PC-3 (cell line): ENCODE data around the gene KEAP1.

Experiments
- EZH2 ChIP-seq: fragments of 300-600 bp; sonication (generic); IDR thresholded peaks from one replicate; pipeline ENCODE4 v1.6.1; 2017; ENCODE audit warnings: antibody characterized with exemption, mild to moderate bottlenecking, low read length; ENCODE audit not compliant: unreplicated experiment
- EZH2phosphoT487 ChIP-seq: fragments of 300-600 bp; sonication (generic); IDR thresholded peaks from 2 replicates; pipeline ENCODE4 v1.6.1; 2018; ENCODE audit warnings: mild to moderate bottlenecking, antibody characterized with exemption, low read length, borderline replicate concordance
- TF ChIP-seq, protein P1 (sequence below): fragments of 300-600 bp; sonication (generic); conservative IDR thresholded peaks from 2 replicates; pipeline ENCODE4 v1.5.1; 2017; ENCODE audit warnings: antibody characterized with exemption, low read depth, mild to moderate bottlenecking, low read length

- TF ChIP-seq EZH2 = no peak
- TF ChIP-seq, protein P1, sequence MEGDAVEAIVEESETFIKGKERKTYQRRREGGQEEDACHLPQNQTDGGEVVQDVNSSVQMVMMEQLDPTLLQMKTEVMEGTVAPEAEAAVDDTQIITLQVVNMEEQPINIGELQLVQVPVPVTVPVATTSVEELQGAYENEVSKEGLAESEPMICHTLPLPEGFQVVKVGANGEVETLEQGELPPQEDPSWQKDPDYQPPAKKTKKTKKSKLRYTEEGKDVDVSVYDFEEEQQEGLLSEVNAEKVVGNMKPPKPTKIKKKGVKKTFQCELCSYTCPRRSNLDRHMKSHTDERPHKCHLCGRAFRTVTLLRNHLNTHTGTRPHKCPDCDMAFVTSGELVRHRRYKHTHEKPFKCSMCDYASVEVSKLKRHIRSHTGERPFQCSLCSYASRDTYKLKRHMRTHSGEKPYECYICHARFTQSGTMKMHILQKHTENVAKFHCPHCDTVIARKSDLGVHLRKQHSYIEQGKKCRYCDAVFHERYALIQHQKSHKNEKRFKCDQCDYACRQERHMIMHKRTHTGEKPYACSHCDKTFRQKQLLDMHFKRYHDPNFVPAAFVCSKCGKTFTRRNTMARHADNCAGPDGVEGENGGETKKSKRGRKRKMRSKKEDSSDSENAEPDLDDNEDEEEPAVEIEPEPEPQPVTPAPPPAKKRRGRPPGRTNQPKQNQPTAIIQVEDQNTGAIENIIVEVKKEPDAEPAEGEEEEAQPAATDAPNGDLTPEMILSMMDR = no peak
- no peak for TF ChIP-seq EZH2phosphoT487
Measured at GRCh38 chr19:10538204-10538983, 35.2 kb upstream of the KEAP1 start.
